ENCODE results near the gene NEO1.

The NEO1 gene

DNA sequence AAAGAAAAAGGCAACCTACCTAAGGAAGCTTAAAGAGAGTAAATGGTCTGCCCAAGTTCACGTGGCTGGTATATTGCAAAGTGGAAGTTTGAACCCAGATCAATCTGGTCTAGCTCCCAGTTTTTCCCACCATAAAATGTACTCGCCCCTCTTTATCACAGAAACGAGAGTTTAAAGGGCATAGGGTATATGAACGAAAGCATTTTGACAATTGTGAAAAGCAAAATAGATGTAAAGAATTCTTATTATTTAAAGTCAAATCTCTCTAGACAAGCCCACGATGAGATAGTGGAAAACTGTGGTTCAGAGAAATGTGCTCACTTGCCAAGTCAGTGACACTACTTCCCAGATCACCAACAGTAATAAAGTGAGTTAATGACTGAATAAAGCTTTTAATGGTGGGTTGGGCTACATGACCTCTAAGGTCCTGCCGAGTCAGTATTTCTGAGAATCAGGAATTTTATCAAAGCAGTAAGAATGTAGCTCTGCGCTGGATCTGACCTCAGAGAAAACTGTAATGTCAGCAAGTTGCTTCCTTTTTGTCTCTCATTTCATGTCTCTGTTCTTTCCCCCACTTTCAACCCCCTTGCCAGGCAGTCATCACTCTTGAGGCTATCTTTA, 23.3 kb upstream of the NEO1 start:
- DNase-seq: no peak

- DNase-seq: no peak
Measured at GRCh38 chr15:73030122-73030679, 22.1 kb upstream of the NEO1 start.

GRCh38 chr15:73031648-73032047, 20.6 kb upstream of the NEO1 start:
- no peak for DNase-seq

DNA sequence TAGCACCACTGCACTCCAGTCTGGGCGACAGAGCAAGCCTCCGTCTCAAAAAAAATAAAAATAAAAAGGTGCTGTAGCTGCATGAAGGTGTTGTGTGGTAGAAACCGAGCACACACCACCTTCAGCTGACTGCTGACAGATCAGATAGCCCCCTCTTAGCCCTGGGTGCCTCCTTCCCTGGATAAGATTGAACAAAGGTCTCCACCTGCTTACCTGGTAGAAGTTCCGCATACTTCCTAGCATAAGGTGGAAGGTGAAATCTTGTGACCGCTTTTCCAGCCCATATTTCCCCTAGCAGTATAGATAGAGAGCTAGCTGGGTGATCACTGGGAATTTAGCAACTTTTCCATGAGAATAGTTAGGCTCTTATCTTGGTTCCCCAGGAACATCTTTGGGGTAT, 18.7 kb upstream of the NEO1 start:
- DNase-seq: no peak

GRCh38 chr15:73034221-73034620, 18.0 kb upstream of the NEO1 start:
- DNase-seq: no peak

DNA sequence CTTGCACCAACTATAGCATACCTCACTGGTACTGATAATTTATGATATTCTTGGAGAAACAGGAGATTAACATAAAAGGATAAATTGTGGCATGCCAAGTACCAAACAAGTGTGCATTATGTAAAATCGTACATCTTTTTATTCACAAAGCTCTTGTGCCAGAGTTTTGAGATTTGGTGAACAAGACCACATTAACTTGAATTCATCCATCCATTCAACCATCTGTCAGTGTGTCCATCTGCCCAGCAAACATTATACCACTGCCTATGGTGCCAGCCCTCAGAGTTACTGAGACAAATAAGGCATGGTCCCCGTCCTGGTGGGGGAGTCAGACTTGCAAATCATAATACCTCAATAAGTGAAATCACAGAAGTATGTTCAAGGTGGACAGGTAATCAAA, 17.0 kb upstream of the NEO1 start:
- DNase-seq: no peak

DNA sequence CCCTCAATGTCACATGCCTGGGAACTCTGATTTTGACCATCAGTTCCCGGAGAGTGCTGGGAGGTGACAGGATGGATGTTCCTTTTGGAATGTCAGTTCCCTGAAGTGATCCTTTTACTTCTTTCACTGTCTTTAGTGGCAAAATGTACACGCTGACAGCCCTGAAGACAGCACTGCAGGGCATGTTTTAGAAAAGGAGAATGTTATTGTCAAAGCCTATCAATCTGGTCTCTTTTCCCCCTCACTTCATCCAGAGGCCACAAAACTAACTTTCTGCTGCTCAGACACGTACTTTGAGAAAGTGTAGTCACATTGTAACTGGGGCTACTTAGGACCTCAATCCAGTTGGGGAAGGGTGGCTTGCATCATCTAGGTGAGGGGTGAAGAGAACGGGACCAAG, 14.0 kb upstream of the NEO1 start:
- no peak for DNase-seq

DNA sequence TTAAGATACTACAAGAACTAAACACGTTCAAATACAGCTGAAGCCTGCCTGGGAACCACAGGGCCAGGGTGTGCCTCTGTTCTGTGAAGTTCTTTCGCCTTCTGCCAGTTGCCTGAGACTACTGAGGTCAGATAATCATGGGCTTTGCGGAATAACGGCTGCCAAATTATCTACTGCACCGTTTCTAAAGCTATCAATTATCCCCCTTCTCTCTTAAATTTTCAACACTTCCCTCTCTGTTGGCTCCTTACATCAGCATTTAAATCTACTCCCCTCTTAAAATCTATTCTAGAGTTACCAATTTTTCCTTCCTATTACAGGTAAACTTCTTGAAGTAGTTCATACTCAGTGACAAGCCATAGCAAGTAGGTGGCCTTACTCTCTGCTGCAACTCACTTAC, 6.2 kb upstream of the NEO1 start:
- peak; percentile 39 for DNase-seq

GRCh38 chr15:73047882-73048281, 4.4 kb upstream of the NEO1 start:
- DNase-seq: no peak

GRCh38 chr15:73048624-73049295, 3.5 kb upstream of the NEO1 start:
- DNase-seq: no peak

DNA sequence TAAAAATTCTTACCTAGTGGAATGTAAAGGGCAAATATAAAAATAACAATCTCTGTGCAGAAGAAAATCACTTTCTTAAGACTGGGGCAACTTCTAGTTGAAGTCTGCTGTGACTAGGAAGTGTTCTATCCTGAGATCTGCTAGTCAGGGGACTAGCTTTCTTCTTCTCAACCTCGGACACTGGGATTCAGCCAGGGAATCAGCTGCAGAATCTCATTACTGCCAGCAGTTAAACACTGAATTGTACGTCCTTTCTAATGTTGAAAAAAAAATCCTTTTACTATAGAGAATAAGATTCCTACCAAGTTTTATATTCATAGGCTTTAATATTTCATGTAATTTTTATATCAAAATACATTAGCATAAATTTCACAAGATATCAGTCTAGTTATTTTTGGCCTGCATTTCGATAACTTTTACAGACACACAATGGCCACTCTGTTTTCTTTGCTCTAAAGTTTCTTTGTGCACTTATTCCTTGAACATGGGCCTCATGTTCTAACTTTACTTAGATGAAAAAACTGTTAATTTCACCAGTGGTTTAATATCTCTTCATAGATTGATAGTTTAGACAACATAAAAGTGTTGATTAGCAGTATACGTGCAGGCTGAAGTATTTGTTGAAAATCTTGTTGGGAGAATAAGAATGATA, 2.6 kb upstream of the NEO1 start:
- no peak for DNase-seq

DNA sequence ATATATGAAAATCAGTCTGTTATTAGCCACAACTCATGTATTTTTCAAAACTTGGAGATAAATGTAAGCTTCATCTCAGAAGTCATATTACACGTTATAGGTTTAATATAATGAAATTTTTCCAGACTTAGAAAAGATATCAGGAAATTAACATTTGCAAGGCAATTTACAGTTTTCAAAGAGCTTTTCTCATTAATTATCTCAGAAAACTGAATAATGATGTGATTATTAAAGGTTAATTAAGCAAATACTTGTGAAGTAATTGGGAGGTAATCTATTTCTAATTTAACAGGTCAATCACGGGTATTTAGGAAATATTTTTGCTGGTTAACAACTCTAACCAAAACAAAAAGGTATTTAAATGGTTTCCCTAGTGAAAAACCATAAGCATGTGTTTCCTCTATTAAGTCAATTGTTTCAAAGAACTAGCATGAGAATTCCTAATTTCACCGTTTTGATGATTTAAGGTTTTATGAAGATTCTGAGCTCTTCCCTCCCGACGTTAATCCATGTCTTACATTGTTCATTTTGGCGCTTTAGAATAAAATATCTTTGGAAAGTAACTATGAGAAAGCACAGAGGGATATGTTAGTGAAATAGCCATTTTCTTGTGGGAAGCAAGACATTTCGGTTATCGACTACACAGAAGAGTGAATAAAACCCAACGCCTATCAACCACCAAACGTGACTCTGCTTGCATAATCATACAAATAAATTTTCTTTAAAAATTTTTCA, 1.5 kb upstream of the NEO1 start:
- DNase-seq: peak; percentile 2

DNA sequence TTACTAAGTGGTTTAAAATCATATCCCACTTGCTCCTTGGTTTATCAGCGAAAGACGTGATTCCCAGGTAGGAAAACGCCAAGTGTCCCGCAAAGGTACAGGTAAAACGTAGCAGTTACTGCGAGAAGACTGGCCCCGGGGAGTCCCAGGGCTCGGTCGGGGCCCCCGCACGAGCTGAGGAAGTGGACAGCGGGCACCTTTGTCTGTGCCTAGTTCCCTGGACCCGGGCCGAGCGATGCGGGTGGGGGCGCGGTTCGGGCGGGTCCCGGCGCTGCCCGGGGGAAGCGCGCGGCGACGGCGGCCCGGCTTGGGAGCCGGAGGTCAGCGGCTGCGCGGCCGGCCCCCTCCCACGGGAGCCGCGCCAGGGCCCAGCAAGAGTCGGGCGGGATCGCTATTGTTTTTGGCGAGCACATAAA, 864 bp upstream of the NEO1 start:
- DNase-seq: no peak

- DNase-seq: peak; percentile 51
Measured at GRCh38 chr15:73052653-73053397, 562 bp downstream of the NEO1 start.

- DNase-seq: peak; percentile 3
Measured at GRCh38 chr15:73053398-73053723, 1.1 kb downstream of the NEO1 start.

DNA sequence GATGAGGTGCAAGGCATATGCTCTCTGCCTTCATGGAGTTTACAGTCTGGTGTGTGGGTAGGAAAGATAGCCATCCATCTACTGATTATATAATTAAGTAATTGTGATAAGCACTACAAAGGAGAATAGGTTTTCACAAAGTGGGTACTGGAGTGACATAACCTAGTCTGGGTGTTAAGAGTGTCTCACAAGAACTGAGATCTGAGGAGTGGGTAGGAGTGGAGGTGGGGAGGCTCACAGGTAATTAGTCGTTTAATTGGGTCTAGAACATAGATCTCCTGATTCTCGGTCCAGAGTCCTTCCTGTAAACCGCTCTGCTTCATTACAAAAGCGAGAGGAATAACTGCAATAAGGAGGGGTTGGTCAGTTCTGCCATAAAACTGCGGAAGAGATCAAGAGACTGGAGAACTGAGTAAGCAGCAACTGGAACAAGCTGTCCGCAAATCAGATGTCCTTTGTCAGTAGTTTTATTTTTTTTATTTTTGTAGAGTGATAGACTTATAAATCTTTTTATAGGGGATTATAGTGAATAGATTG, 2.2 kb downstream of the NEO1 start:
- no peak for DNase-seq

- no peak for DNase-seq
Measured at GRCh38 chr15:73056460-73056859, 4.2 kb downstream of the NEO1 start.

- no peak for DNase-seq
Measured at GRCh38 chr15:73058437-73058836, 6.2 kb downstream of the NEO1 start.

DNA sequence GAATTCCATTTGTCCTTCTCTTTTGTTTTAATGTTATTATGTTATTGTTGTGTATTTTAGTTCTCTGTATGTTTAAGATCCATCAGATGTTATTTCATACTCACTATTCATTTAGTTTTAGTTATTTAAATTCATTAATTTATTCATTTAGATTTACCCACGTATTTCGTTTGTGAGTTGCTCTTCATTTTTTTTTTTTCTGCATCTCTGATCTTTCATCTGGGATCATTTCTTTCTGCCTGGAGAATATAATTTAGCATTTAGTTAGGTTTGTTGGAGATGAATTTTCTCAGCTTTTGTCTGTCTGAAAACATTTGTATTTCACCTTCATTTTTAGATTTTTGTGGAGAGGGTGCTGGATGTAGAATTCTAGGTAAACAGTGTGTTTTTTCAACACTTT, 12.9 kb downstream of the NEO1 start:
- DNase-seq: no peak

- no peak for DNase-seq
Measured at GRCh38 chr15:73069109-73069508, 16.8 kb downstream of the NEO1 start.

- no peak for DNase-seq
Measured at GRCh38 chr15:73072894-73073293, 20.6 kb downstream of the NEO1 start.

GRCh38 chr15:73074241-73074640, 22.0 kb downstream of the NEO1 start:
- no peak for DNase-seq
